ENCODE data around the gene FAHD1. TPM values are rescaled to one million over a fixed set of nuclear protein-coding genes. Genes with fewer than 3 reads are reported as not detected.

FAHD1 gene
- total RNA-seq, 1 donor from 2014 or later, result 53.5 TPM

DNA sequence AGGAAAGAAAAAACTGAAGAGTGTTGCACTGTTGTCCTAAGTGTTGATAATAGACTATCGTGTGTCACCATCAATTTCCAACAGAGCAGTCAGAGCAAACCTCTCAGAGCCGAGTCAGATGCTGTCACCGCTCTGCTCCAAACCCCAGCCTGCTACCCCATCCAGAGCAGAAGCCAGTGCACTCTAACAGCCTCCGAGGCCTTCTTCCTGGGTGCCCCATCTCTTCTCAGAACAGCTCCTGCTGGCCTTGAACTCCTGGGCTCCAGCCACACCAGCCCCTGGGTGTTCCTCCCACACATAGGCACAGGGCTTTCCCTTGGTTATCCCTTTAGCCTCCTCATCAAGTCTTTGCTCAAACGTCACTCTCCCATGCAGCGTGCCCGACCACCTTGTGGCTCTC lies 24.0 kb downstream of the FAHD1 start:
- Histone ChIP-seq H3K36me3 (no peaks in the 10 kb centered on the region), H3K4me3 (no peak overlapping the region), H3K27ac (no peak overlapping the region), H3K9me3 (no peaks in the 10 kb centered on the region), H3K4me1 (no peaks in the 10 kb centered on the region), H3K27me3 (no peaks in the 10 kb centered on the region)
- DNase-seq (ENCODE audit: extremely low spot score in 2 of 2), result no peak
- no peak for TF ChIP-seq POLR2A (IDR thresholded peaks at IDR 0.05)
- TF ChIP-seq, protein P1, sequence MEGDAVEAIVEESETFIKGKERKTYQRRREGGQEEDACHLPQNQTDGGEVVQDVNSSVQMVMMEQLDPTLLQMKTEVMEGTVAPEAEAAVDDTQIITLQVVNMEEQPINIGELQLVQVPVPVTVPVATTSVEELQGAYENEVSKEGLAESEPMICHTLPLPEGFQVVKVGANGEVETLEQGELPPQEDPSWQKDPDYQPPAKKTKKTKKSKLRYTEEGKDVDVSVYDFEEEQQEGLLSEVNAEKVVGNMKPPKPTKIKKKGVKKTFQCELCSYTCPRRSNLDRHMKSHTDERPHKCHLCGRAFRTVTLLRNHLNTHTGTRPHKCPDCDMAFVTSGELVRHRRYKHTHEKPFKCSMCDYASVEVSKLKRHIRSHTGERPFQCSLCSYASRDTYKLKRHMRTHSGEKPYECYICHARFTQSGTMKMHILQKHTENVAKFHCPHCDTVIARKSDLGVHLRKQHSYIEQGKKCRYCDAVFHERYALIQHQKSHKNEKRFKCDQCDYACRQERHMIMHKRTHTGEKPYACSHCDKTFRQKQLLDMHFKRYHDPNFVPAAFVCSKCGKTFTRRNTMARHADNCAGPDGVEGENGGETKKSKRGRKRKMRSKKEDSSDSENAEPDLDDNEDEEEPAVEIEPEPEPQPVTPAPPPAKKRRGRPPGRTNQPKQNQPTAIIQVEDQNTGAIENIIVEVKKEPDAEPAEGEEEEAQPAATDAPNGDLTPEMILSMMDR (IDR thresholded peaks at IDR 0.05), result no peak
- TF ChIP-seq POLR2AphosphoS5 (IDR thresholded peaks at IDR 0.05; ENCODE audit: insufficient read depth in 1 of 2, low read depth in 1 of 2), result no peak
- intact Hi-C loops (cut with DNase I), result no loop called here

DNA sequence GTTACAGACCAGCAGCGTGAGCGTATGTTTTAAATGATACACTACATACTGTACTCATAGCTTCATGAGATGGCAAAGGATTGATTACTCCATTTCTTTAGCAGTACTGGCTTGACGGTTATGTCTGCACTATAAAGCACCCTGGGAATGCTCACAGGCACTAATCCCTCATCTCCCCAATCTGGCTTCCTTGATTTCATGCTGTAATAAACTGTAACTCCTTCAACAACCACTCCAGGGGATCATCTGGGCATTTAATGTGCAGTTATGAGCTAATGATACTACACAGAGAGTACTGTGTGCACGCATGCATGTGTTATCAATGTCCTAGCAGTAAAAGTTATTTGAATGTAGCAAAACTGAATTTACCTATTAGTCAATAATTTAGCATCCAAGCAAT lies 24.8 kb downstream of the FAHD1 start:
- Histone ChIP-seq H3K4me1 (no peaks in the 10 kb centered on the region), H3K36me3 (no peaks in the 10 kb centered on the region), H3K27me3 (no peaks in the 10 kb centered on the region), H3K9me3 (no peaks in the 10 kb centered on the region), H3K27ac (no peak overlapping the region), H3K4me3 (no peak overlapping the region)
- intact Hi-C loops (cut with DNase I), result no loop called here
- no peak for TF ChIP-seq POLR2AphosphoS5 (IDR thresholded peaks at IDR 0.05; ENCODE audit: insufficient read depth in 1 of 2, low read depth in 1 of 2)
- TF ChIP-seq, protein P1 (IDR thresholded peaks at IDR 0.05), result no peak
- DNase-seq (ENCODE audit: extremely low spot score in 2 of 2), result no peak

DNA sequence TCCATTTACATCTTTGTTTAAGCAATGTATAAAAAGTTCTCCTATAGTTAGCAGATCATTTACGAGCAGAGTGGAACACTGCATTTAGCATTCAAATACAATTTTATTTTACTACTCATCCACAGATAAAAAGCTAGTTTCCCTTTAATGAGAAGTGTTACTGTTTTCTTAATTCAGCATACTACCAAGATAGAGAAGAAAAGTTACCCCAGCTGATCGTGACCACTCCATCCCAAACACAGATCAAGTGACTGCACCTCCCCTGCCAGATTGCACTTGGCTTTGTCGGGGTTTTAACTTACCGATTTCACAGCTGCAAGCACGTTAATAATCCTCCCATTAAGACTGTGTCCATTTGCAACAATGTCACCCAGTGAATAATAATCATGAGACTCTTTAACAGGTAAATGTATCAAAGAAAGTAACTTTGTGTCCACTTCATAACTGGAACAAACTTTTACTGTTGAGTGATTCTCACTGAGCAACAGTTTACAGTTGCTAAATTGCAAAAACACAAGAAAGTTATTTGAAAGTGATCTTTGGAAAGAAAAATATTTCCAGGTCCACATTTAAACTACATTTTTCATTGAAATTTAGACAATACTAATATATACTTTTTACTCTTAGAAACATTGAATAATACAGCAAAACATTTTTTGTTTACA lies 30.6 kb downstream of the FAHD1 start:
- H3K4me3 ChIP-seq, result no peak overlapping the region
- H3K36me3 ChIP-seq, result no peaks in the 10 kb centered on the region
- DNase-seq (ENCODE audit: extremely low spot score in 2 of 2), result no peak
- intact Hi-C loops (cut with DNase I), result no loop called here
- TF ChIP-seq, protein P1 (IDR thresholded peaks at IDR 0.05), result no peak
- H3K4me1 ChIP-seq, result no peaks in the 10 kb centered on the region
- H3K27ac ChIP-seq, result no peak overlapping the region
- no peaks in the 10 kb centered on the region for H3K9me3 ChIP-seq
- H3K27me3 ChIP-seq, result no peaks in the 10 kb centered on the region

DNA sequence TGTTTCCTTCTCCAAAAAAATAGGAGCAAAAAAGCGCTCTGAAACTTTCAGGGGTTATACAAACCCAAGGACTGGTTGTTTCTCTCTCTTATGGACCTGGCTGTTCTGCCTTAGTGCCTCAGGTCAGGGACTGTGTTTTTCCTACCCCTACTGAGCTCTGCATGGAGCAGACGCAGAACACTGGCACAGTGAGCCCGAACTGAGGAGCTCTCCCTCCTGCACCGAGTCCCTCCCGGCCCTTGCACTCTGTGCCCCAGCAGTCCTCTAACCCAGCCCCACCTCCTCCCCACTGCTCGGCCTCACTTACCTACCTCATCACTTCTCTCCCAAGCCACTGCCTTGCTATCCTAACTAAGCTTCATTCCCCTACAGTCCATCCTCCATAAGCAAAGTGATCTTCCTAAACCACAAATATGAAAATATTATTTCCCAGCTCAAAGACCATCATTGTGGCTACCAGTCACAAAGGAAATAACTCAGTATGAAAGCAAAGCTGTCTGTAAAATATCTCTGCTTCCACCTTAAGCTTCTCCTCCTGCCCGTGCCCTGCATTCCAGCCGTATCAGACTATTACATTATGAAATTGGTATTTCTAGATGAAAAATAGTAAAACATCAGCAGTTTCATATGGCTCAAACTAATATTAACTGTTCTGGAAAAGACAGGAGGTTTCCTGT lies 31.3 kb downstream of the FAHD1 start:
- intact Hi-C loops (cut with DNase I), result no loop called here
- Histone ChIP-seq H3K27ac (no peak overlapping the region), H3K27me3 (no peaks in the 10 kb centered on the region), H3K4me1 (no peaks in the 10 kb centered on the region), H3K9me3 (no peaks in the 10 kb centered on the region), H3K36me3 (no peaks in the 10 kb centered on the region), H3K4me3 (no peak overlapping the region)
- DNase-seq (ENCODE audit: extremely low spot score in 2 of 2), result no peak
- TF ChIP-seq, protein P1 (IDR thresholded peaks at IDR 0.05), result no peak
- TF ChIP-seq POLR2A (IDR thresholded peaks at IDR 0.05) (no peak), POLR2AphosphoS5 (IDR thresholded peaks at IDR 0.05; ENCODE audit: insufficient read depth in 1 of 2, low read depth in 1 of 2) (no peak)

DNA sequence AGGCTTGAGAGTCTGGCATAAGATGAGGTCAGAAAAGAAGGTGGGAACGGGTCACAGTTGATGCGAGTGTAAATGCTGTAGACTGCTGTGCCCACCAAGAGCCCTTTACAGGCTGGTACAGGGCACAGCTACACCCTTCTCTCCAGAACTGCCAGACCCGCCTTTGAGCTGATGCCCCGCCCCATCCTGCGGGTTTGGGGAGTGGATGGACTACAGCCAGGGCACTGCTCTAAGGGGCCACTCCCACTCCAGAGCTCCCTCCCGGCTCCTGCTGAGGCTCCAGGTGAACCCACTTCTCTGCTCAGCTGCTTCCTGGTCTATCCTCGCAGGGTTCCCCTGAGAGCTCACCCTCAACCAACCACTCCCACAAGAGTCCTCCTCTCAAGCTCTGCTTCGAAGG lies 32.6 kb downstream of the FAHD1 start:
- DNase-seq (ENCODE audit: extremely low spot score in 2 of 2), result no peak
- Histone ChIP-seq H3K27ac (no peak overlapping the region), H3K9me3 (no peaks in the 10 kb centered on the region), H3K27me3 (no peaks in the 10 kb centered on the region), H3K36me3 (no peaks in the 10 kb centered on the region), H3K4me3 (no peak overlapping the region), H3K4me1 (peaks cover 4% of the 10 kb centered on the region)
- TF ChIP-seq POLR2A (IDR thresholded peaks at IDR 0.05), result no peak
- TF ChIP-seq POLR2AphosphoS5 (IDR thresholded peaks at IDR 0.05; ENCODE audit: insufficient read depth in 1 of 2, low read depth in 1 of 2), result no peak
- TF ChIP-seq, protein P1 (IDR thresholded peaks at IDR 0.05), result no peak
- intact Hi-C loops (cut with DNase I), result no loop called here
